ENCODE measurements around the gene KCNJ1.

KCNJ1 gene

DNA sequence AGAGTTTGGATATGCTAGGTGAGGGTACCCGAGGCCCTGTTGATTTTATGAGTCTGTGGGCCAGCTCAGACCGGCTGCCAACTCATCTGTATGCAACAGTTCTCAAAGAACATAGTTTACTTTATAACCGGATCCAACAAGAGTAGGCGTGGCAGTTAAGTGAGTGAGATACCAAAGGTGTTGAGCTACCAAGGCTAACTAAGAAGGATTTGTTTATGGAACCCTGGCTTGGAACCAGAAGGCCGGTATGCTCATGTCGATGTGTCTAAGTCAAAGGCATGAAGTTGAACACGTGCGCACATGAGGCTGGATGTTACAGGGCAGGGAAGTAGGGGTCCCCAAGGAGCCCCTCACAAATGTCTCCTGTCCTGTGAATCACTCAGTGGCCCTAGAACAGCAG lies at the start of gene KCNJ1:
KCNJ1 (minus strand) TSS at position 20 of the 400 bp plus-strand sequence. CDS start 27,053 bp downstream, outside the sequence.
- DNase-seq (ENCODE audit: low read depth, low spot score), result no peak

DNA sequence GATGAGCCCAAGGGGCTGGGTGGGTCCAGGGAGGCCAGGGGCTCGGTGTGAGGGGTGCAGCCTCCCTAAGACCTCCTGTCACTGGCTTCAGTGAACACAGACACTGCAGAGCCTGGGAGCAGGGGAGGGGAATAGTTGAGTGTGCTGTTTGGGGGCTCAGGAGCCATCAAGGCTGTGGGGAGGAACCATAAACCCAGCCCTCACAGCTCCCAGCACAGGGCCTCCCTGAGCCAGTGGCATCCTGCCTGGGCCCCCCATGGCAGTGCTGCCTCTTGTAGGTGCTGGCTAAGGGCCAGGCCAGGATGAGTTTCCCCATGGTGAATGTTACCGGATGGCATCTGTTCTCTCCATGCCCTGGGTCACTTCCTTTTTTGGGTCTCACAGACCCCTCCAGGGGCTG lies 49.6 kb upstream of the KCNJ1 start:
- DNase-seq (ENCODE audit: low read depth, low spot score), result no peak

- DNase-seq (ENCODE audit: low read depth, low spot score), result no peak
These were observed 49.0 kb upstream of the KCNJ1 start for GRCh38 chr11:128916037-128916572.

GRCh38 chr11:128915149-128915521 lies 48.0 kb upstream of the KCNJ1 start:
- no peak for DNase-seq (ENCODE audit: low read depth, low spot score)

DNA sequence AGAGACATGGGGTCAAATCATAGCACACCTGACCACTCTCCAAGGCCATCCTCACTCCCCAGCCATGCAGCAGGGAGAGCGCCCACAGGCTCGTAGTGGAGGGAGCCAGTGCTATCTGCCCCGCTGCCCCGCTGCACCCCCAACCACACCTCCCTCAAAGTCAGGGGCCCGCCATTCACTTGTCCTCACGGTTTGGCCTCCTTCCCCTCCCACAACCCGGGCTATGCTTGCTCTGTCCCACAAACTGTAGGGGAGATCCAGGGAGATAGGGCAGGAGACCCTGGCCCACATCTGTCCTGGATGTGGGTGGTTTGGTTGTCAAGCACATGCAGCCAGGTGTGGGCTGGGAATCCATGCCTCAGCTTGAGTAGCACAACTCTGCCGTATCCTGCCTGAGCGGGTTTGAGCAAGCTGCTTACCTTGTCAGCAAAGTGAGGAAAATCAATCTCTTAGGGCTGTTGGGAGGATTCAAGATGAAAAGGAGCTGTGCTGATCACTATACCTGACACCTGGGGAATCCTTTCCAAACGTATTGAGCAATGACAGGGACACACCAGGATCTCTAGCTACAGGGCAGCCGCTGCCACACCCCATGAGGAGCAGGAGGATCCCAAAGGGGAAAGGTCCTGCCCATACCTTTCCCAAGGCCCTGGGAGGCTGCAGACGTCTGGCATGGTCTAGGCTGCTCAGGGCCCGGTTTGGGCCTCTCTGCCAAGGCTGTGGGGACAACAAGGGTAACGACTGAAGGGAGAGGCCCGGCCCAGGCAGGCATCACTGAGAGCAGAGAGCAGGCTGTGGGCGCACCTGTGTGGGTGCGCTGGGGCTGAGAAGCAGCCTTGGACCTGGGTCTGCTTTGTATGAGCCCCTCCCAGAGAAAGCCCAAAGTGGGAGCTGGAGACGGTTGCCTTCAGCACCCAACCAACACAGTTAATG lies 47.4 kb upstream of the KCNJ1 start:
- no peak for DNase-seq (ENCODE audit: low read depth, low spot score)

DNA sequence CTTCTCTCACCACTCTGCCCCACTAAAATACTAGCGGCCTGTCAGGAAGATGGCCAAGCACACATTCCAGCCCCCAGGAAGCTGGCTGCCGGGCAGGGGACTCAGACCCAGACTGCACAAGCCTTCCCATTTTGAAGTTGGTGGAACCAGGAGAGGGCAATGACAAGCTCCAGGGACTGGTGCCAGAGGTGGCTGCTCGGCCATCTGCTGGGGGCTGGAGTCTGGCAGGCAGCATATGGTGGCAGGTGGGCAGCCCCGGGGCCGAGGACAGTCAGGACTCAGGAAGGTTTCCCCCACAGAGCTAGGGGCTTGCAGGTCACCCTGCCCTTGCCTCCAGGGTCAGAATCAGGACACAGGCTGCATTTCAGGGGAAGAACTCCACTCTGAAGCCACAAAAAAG lies 46.7 kb upstream of the KCNJ1 start:
- no peak for DNase-seq (ENCODE audit: low read depth, low spot score)

- no peak for DNase-seq (ENCODE audit: low read depth, low spot score)
These were observed 44.6 kb upstream of the KCNJ1 start for GRCh38 chr11:128911701-128912100.

DNA sequence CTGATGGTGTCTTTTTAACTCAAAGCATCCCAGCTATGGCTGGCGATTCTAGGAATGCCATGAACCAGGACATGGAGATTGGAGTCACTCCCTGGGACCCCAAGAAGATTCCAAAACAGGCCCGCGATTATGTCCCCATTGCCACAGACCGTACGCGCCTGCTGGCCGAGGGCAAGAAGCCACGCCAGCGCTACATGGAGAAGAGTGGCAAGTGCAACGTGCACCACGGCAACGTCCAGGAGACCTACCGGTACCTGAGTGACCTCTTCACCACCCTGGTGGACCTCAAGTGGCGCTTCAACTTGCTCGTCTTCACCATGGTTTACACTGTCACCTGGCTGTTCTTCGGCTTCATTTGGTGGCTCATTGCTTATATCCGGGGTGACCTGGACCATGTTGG lies 44.1 kb upstream of the KCNJ1 start:
- DNase-seq (ENCODE audit: low read depth, low spot score), result no peak

GRCh38 chr11:128910576-128910975 lies 43.5 kb upstream of the KCNJ1 start:
- no peak for DNase-seq (ENCODE audit: low read depth, low spot score)

GRCh38 chr11:128909438-128910125 lies 42.5 kb upstream of the KCNJ1 start:
- no peak for DNase-seq (ENCODE audit: low read depth, low spot score)

GRCh38 chr11:128908391-128909246 lies 41.5 kb upstream of the KCNJ1 start:
- DNase-seq (ENCODE audit: low read depth, low spot score), result no peak

DNA sequence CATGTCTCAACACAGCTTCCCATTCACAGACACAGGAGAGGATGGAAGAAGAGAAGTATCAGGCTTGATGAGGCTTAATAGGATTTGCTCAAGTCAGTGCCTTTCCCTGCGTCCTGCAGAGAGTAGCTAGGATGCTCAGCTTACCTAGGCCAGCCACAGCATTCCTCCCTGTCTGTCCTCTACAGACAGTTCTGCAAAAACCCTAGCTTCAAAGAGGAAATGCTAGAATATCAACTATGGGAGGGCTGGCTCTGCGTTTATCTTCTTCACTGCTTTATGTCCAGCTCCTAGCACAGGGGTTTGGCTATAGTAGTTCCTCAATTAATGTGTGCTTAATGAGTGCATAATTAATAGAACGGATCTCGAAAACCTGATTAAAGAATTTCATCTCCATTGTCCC lies 40.5 kb upstream of the KCNJ1 start:
- DNase-seq (ENCODE audit: low read depth, low spot score), result no peak

DNA sequence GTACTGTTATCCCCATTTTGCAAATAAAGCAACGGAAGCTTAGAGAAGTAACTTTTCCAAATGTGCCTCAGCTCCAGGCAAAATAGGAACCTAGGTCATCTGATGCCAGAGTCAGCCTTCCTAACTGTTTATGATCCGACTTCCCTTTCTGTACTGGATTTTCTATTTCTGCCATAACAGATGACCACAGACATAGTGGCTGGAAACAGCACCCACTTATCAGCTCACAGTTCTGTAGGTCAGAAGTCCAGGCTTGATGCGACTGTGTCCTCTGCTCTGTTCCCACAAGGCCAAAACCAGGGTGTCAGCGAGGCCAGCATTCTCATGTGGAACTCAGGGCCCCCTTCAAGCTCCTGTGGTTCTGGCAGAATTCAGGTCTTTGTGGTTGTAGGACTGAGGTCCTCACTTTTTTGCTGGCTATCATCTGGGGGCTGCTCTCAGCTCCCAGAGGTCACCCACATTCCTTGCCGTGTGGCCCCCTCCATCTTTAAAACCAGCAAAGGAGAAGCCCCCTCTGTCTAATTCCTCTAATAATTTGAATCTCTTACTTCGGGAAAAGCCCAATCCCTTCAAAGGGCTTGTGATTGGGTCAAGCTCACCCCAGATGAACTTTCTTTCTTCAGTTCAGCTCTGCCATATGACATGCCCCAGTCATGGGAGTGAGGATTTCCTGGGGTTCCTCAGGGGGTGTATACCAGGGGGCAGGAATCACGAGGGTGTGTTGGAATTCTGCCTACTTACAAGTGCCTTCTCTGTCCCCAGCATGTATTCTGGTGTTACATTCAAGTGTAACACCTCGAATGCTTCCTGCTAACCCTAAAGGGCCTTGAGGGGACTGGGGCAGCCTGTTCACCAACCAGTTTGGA lies 39.3 kb upstream of the KCNJ1 start:
- DNase-seq (ENCODE audit: low read depth, low spot score), result no peak

DNA sequence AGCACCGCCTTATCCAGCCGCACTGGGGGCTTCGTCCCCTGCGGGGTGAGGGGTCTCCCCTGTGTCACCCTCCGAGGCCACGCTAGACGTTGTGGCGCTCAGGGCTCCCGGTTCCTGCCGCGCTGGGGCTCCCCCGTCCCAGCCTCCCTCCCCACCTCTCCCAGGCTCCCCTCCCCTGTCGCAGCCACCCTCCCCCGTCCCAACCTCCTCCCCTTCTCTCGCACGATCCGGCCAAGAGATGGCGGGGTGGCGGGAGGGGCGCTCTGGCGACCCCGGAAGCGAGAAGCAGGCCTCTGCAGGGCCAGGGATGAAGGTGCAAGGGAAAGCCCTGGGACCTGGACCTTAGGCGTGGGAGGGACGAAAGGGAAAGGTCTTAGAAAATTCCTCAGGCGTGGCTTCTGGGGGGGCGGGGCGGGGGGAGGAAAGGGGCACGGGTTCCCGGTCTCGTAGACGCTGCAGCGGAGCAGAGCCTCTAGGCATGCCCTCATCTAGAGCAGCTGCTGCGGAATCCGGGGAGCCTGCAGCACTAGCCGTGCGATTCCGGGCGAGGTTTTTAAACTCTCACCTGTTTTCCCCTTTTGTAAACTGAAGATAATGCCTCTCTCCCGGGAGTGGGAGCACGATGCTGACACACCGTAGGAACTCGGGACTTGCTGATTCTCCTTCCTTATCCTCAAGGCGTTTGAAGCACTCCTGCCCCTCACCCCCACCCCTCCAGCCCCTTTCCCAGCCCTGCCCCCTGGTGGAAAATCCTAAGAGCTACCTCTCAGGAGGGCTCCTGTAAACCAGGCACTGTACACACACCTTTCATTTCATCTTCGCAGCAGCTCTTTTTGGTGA lies 38.5 kb upstream of the KCNJ1 start:
- no peak for DNase-seq (ENCODE audit: low read depth, low spot score)

DNA sequence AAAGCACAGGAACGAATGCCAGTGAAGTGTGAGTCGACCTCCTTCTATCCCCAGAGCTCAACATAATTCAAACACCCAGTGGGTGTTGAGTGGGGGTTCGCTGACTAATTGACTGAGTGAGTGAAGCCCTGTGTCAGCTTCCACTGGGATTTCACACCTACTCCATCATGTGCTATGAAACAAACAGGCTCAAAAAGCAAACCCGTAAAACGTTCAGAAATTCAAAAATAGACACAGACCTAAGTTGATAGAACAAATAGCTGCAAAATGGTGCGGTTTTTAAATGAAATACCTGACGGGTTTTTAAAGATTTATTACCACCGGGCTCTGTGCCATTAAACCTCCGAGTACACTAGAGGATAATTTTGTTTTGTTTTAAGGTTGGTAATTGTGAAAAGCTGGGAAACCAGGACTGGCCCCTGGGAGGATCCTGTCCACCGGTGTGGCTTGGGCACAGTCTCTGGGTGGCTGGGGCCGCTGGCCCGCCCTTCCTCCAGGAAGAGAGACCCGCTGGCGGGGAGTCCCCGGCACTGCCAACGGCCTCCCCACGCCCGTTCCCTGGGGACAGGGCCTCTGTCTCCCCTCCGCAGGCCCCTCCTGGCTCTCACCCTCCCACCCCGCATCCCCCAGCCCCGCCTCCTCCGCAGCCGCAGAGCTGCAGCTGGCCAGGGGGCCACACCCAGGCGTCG lies 37.7 kb upstream of the KCNJ1 start:
- no peak for DNase-seq (ENCODE audit: low read depth, low spot score)

DNA sequence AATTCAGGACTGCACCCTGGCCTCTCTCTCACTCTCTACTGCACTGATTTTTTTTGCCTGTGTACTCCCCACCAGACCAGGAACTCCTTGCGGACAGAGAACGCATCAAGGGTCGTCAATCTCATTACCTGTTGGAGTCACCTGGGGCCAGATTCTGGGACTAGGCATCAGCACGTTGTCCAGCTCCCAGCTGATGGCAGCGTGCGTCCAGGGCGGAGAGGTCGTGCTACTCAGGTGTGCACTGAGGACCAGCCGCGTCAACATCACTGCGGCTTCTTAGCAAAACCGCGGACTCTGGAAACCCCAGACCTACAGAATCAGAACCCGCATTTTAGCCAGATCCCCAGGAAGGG lies 37.2 kb upstream of the KCNJ1 start:
- no peak for DNase-seq (ENCODE audit: low read depth, low spot score)

GRCh38 chr11:128903248-128904061 lies 36.4 kb upstream of the KCNJ1 start:
- no peak for DNase-seq (ENCODE audit: low read depth, low spot score)

DNA sequence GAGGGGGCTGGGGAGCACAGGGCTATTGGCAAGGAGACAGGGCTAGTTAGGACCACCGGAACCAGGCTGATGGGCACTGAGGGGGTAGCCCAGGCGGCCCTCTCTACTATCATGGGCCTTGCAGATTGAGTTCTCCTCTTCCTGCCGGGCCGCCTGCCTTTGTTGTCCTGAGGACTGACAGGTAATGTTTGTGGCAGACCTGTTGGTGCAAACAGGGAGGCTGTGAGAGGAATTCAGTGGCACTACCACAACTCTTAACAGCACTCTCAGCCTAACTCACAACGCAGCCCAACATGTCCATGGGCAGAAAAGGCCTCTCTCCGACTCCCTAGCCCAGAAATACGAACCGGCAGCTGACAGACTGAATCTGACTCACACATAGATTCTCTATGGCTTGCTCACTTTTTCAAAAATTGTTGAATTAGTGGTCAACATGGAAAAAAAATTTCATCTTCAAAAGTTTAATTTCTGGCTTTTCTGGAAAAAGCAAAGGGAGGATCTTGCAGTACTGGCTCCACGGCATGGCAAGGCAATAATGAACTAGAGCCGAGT lies 35.5 kb upstream of the KCNJ1 start:
- DNase-seq (ENCODE audit: low read depth, low spot score), result no peak
